Left colon (tissue), 2 donors: ENCODE data around the gene TMEM33. TPM values are rescaled to one million over a fixed set of nuclear protein-coding genes. Genes with fewer than 3 reads are reported as not detected.

Experiments used
- ATAC-seq: fragments of 200-7000 bp; cut with Tn5 transposase; one replicate; pipeline ENCODE4 v1.9.1; 2020; ENCODE audit warnings: mild to moderate bottlenecking, moderate library complexity
- DNase-seq, 2 donors: peaks; one replicate each; pipeline ENCODE4 v3.0.0-alpha.2; 2020
- intact Hi-C, 2 donors: fragments of 100-400 bp; cut with DNase I in 1 of 2; cut with micrococcal nuclease in 1 of 2; formaldehyde crosslinking; loops; one replicate each; pipeline versions ENCODE4 v1.11.2 to v1.14.0; 2022; cut with DNase I, micrococcal nuclease
- total RNA-seq, 2 donors: library from RNA; stranded (reverse); fragmentation: NEBNext Ultra II Directional; extraction: Animal tissue kit (Norgen Biotek cat#: 25700); gene quantifications; one replicate each; pipeline ENCODE4 v1.2.1, GENCODE V29; 2021
- donor health status: DM: no; HTN: no; CAD: no.
- donor health status: DM: yes; HTN: yes; CAD: no.

Gene TMEM33
- total RNA-seq, 2 donors from 2014 or later = 74.5 to 76.3 TPM

DNA sequence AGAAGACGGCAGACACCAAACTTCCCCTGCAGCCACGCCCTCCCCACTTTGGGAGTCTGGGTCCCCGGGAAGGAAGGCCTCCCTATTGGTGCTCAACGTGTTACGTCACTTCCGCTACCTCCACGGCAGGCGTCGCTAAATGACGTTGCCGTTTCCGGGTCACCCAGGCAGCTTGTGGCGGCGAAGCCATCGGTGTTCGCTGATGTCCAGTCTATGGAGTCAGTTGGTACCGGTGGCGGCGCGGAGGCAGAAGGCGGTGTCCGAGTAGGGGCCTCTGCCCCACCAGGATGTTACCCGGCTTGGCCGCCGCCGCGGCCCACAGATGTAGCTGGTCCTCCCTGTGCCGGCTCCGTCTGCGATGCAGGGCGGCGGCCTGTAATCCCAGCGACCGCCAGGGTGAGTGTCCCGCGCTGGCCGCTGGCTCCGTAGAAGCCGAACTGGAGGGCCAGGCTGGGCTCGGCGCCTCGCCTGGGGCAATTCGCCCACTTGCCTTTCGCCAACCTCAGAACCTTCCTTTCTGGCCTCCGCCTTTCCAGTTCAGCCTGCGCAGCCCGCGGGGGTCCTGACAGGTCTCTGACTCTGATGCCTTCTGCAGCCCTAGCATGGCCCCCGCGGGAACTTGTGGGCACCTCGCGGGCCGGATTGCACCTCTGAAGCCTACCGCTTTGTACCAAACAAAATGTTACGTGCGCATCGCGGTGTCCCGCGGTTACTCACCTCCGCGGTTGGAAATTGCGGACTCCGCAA, 55.3 kb downstream of the TMEM33 start, which contains the start of gene SLC30A9:
TSS of gene SLC30A9 (plus strand) at position 166 of the 747 bp plus-strand sequence. CDS start at position 288, 122 bp downstream.
- peak; percentile 99 for ATAC-seq
- intact Hi-C loops = no loop called here

GRCh38 chr4:41991916-41992767, 56.9 kb downstream of the TMEM33 start:
- intact Hi-C loops = no loop called here
- no peak for ATAC-seq
- no peak for DNase-seq

More for the DNA sequence above, 55.3 kb downstream of the TMEM33 start, which contains the start of gene SLC30A9:
- peak; percentile 94 to 96 for DNase-seq

DNA sequence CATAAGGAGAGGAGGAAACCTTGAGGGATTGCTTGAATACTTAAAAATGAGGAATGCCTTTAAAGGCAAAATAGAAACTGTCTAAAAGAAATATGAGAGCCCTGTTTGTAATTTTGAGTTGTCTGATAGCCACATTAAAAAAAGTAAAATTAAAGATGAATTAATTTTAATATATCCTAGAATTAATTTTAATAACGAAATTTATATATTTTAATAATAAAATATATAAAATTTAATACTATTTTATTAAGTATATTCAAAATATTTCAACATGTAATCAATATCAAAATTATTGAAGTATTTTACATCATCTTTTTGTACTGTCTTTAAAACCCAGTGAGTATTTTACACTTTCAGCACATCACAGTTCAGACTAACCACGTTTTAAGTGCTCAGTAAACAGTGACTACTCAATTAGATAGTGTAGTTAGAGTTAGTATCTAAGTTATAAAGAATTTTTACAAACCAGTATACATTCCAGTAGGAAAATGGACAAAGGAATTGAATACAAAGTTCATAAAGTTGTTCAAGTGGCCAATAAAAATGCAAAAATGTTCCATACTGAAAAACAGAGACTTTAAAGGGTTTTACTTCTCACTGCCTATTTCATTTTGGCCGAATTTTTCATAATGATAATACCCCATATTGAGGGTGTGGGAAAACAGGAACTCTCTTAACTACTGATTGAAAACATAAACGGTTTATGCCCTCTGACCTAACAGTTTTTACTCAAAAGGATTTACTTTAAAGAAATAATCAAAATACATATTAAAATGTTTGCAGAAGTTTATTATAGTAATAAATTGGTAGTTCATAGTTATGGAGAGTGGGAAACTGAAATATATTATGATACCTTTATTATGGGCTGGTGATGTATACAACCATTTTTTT, 58.0 kb downstream of the TMEM33 start:
- ATAC-seq (no peak), DNase-seq (no peak)
- intact Hi-C loops = no loop called here

GRCh38 chr4:41994461-41994985, 59.3 kb downstream of the TMEM33 start:
- ATAC-seq (no peak), DNase-seq (no peak)
- intact Hi-C loops = no loop called here

GRCh38 chr4:41998019-41998418, 62.8 kb downstream of the TMEM33 start:
- ATAC-seq (peak; percentile 54), DNase-seq (no peak)
- intact Hi-C loops = no loop called here

- intact Hi-C loops = no loop called here
- no peak for DNase-seq
- ATAC-seq = no peak
These were observed 64.1 kb downstream of the TMEM33 start for GRCh38 chr4:41999321-41999720.

DNA sequence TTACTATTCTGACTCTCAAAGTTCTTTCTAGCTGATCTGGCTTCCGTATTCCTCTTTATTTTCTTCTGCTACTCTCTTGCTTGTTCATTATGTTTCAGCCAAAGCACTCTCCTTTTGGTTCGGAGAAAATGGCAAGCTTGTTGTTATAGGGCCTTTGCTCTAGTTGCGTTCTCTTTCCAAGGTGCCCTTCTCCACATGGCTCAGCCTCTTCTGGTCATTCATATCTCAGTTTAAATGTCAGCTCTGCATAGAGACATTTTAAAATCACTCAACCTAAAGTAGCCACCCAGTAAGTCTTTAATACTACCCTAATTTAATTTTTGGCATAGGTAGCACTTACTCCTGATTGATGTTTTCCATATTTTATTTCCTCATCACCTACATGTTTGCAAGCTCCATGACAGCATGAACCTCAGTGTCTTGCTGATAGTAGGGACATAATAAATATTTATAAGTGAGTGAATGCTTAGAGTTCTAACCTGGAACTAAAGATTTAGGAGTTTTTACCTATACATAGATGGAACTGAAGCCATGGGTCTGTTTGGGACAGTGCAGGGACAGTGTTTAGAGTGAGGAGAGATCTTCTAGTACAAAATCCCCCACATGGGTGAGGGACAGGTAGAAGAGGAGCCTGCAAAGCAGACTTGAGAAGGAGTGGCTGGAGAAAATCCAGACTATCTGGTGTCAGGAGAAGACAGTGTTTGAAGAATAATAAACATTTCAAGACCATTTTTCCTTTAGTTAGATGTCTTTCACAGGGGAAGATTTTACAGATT, 73.0 kb downstream of the TMEM33 start:
- ATAC-seq = no peak
- intact Hi-C loops = no loop called here
- no peak for DNase-seq

Other genes with a start within 250 kb of the TMEM33 start
- under 1 TPM; 0.09 to 0.73 TPM for gene PHOX2B, start 186.7 kb upstream of the TMEM33 start, total RNA-seq
- under 1 TPM; 0.06 to 0.12 TPM for gene DCAF4L1, start 46.3 kb downstream of the TMEM33 start, total RNA-seq
- gene SLC30A9, start 55.1 kb downstream of the TMEM33 start, total RNA-seq = 10 to 100 TPM; 69.4 to 74.5 TPM
- under 1 TPM; 0.22 to 0.40 TPM for gene BEND4, start 217.2 kb downstream of the TMEM33 start, total RNA-seq